H9 (cell line): Measurements from ENCODE around the gene RSAD1. TPM values are rescaled to one million over a fixed set of nuclear protein-coding genes. Genes with fewer than 3 reads are reported as not detected.

Source experiments
- DNase-seq: peaks from one replicate; pipeline ENCODE4 v3.0.0-alpha.2; 2017
- H2AFZ ChIP-seq: one replicate; pipeline ENCODE4 v1.6.1; 2013; ENCODE audit warnings: mild to moderate bottlenecking, low read length, control low read depth, moderate library complexity
- H2AK5ac ChIP-seq: 2 replicates; pipeline ENCODE4 v1.6.1; 2013; ENCODE audit warnings: low read length, control low read depth, mixed read lengths; ENCODE audit not compliant: insufficient read length
- H2BK120ac ChIP-seq: one replicate; pipeline ENCODE4 v1.6.1; 2013; ENCODE audit warnings: low read depth, mild to moderate bottlenecking, low read length, control low read depth, inconsistent platforms; ENCODE audit not compliant: poor library complexity, severe bottlenecking
- H2BK12ac ChIP-seq: 2 replicates; pipeline ENCODE4 v1.6.1; 2013; ENCODE audit warnings: low read length, control low read depth, mixed read lengths, low read depth; ENCODE audit not compliant: insufficient read length
- H2BK15ac ChIP-seq: 2 replicates; pipeline ENCODE4 v1.6.1; 2013; ENCODE audit warnings: low read depth, low read length, control low read depth
- H2BK20ac ChIP-seq: one replicate; pipeline ENCODE4 v1.6.1; 2013; ENCODE audit warnings: low read depth, mild to moderate bottlenecking, low read length, control low read depth, inconsistent platforms; ENCODE audit not compliant: poor library complexity, severe bottlenecking
- H2BK5ac ChIP-seq: 2 replicates; pipeline ENCODE4 v1.6.1; 2013; ENCODE audit warnings: low read length, control low read depth, mixed read lengths; ENCODE audit not compliant: insufficient read length
- H3K14ac ChIP-seq: 2 replicates; pipeline ENCODE4 v1.6.1; 2013; ENCODE audit warnings: low read length, control low read depth; ENCODE audit not compliant: insufficient read depth
- H3K18ac ChIP-seq: 2 replicates; pipeline ENCODE4 v1.6.1; 2013; ENCODE audit warnings: low read depth, mild to moderate bottlenecking, mixed read lengths, low read length, control low read depth; ENCODE audit not compliant: insufficient read length
- H3K23ac ChIP-seq: 2 replicates; pipeline ENCODE4 v1.6.1; 2013; ENCODE audit warnings: low read length, control low read depth, mixed read lengths, low read depth; ENCODE audit not compliant: insufficient read length
- H3K23me2 ChIP-seq: 2 replicates; pipeline ENCODE4 v1.6.1; 2013; ENCODE audit warnings: low read depth, mild to moderate bottlenecking, mixed read lengths, low read length, control low read depth; ENCODE audit not compliant: insufficient read length, poor library complexity, severe bottlenecking
- H3K27ac ChIP-seq: 2 replicates; pipeline ENCODE4 v1.5.1; 2013; ENCODE audit warnings: low read length, control low read depth, mixed read lengths, low read depth; ENCODE audit not compliant: insufficient read length
- H3K27me3 ChIP-seq: 2 replicates; pipeline ENCODE4 v1.6.1; 2013; ENCODE audit warnings: low read length, control low read depth, inconsistent platforms; ENCODE audit not compliant: insufficient read depth
- H3K4ac ChIP-seq: 2 replicates; pipeline ENCODE4 v1.6.1; 2013; ENCODE audit warnings: low read depth, mild to moderate bottlenecking, control low read depth, inconsistent platforms, low read length, moderate library complexity
- H3K4me1 ChIP-seq: 2 replicates; pipeline ENCODE4 v1.6.1; 2013; ENCODE audit warnings: low read length, control low read depth, inconsistent platforms; ENCODE audit not compliant: insufficient read depth
- H3K4me2 ChIP-seq: 2 replicates; pipeline ENCODE4 v1.6.1; 2013; ENCODE audit warnings: low read length, control low read depth, mixed read lengths; ENCODE audit not compliant: insufficient read length, insufficient read depth
- H3K56ac ChIP-seq: 2 replicates; pipeline ENCODE4 v1.6.1; 2013; ENCODE audit warnings: low read depth, mild to moderate bottlenecking, mixed read lengths, low read length, control low read depth; ENCODE audit not compliant: insufficient read length
- H3K79me1 ChIP-seq: 2 replicates; pipeline ENCODE4 v1.6.1; 2013; ENCODE audit warnings: low read depth, mild to moderate bottlenecking, moderate library complexity, low read length, control low read depth, inconsistent platforms; ENCODE audit not compliant: insufficient read depth, poor library complexity, severe bottlenecking
- H3K79me2 ChIP-seq: 2 replicates; pipeline ENCODE4 v1.6.1; 2013; ENCODE audit warnings: low read length, control low read depth, inconsistent platforms; ENCODE audit not compliant: insufficient read depth
- H3K9ac ChIP-seq: 2 replicates; pipeline ENCODE4 v1.6.1; 2013; ENCODE audit warnings: low read length, control low read depth, mixed read lengths; ENCODE audit not compliant: insufficient read length; ENCODE audit errors: extremely low read depth
- H3K9me3 ChIP-seq: one replicate; pipeline ENCODE4 v1.6.1; 2013; ENCODE audit warnings: low read depth, low read length, inconsistent platforms; ENCODE audit not compliant: control insufficient read depth
- H3T11ph ChIP-seq: one replicate; pipeline ENCODE4 v1.6.1; 2013; ENCODE audit warnings: mild to moderate bottlenecking, low read length, control low read depth, inconsistent platforms
- H4K20me1 ChIP-seq: one replicate; pipeline ENCODE4 v1.6.1; 2013; ENCODE audit not compliant: control insufficient read depth, insufficient read length, insufficient read depth
- H4K5ac ChIP-seq: 2 replicates; pipeline ENCODE4 v1.6.1; 2013; ENCODE audit warnings: low read depth, mild to moderate bottlenecking, mixed read lengths, low read length, control low read depth; ENCODE audit not compliant: insufficient read length
- H4K8ac ChIP-seq: replicated peaks from 2 replicates; pipeline ENCODE4 v1.6.1; 2013; ENCODE audit warnings: low read length, control low read depth, mixed read lengths, low read depth; ENCODE audit not compliant: insufficient read length
- H4K91ac ChIP-seq: 2 replicates; pipeline ENCODE4 v1.6.1; 2013; ENCODE audit warnings: low read depth, mild to moderate bottlenecking, moderate library complexity, mixed read lengths, low read length, control low read depth; ENCODE audit not compliant: insufficient read length
- H3K27ac Mint-ChIP-seq, 3 experiments: 2 replicates in 2 of 3; 3 replicates in 1 of 3; pipeline ENCODE4 v1.8.0; 2020 to 2021; ENCODE audit warnings: mixed read lengths in 3 of 3, mild to moderate bottlenecking in 1 of 3, moderate library complexity in 1 of 3
- H3K27me3 Mint-ChIP-seq: 2 replicates; pipeline ENCODE4 v1.8.0; 2021; ENCODE audit warnings: low read depth, mild to moderate bottlenecking, moderate library complexity, mixed read lengths
- H3K36me3 Mint-ChIP-seq, 3 experiments: 2 replicates in 2 of 3; 3 replicates in 1 of 3; pipeline ENCODE4 v1.8.0; 2020 to 2021; ENCODE audit warnings: low read depth in 3 of 3, mixed read lengths in 3 of 3; ENCODE audit not compliant: insufficient read depth in 1 of 3
- H3K4me1 Mint-ChIP-seq, 2 experiments: 2 replicates each; pipeline ENCODE4 v1.8.0; 2020; ENCODE audit warnings: mixed read lengths in 2 of 2
- H3K4me3 Mint-ChIP-seq, 2 experiments: 2 replicates in 1 of 2; 3 replicates in 1 of 2; pipeline ENCODE4 v1.8.0; 2020 to 2021; ENCODE audit warnings: mild to moderate bottlenecking in 2 of 2, mixed read lengths in 2 of 2, moderate library complexity in 1 of 2
- H3K9me3 Mint-ChIP-seq, 2 experiments: 2 replicates in 1 of 2; 3 replicates in 1 of 2; pipeline ENCODE4 v1.8.0; 2020; ENCODE audit warnings: mild to moderate bottlenecking in 2 of 2, mixed read lengths in 2 of 2, moderate library complexity in 1 of 2
- WGBS: extraction: QIAGEN DNeasy Blood & Tissue Kit; methylation state at CpG from one replicate; pipeline ENCODE4 v1.1.7; 2013; ENCODE audit warnings: missing lambda C conversion rate, low lambda C conversion rate, mixed read lengths; ENCODE audit not compliant: insufficient read length; ENCODE audit errors: extremely low coverage; 5-methylcytosine and 5-hydroxymethylcytosine counted together
- total RNA-seq: library from RNA; stranded (reverse); gene quantifications from 2 replicates; pipeline ENCODE4 v1.2.1, GENCODE V29; 2021
- TF ChIP-seq, protein P1 (sequence below): fragments of 200-600 bp; sonication (generic); conservative IDR thresholded peaks from 3 replicates; pipeline ENCODE4 v1.8.0; 2021; ENCODE audit warnings: antibody characterized with exemption, mild to moderate bottlenecking

The RSAD1 gene
- total RNA-seq, 1 experiment from 2014 or later: 27.9 TPM

- H3K23me2 ChIP-seq: peaks cover 4% of the 10 kb centered on the region
- Mint-ChIP-seq H3K4me3 (no peak overlapping the region), H3K9me3 (no peaks in the 10 kb centered on the region), H3K27ac (peak overlapping the region in 2 of 3 experiments; percentile 1 to 28; a peak in 1 of 7 replicates), H3K27me3 (peaks cover 3% of the 10 kb centered on the region; the same call in 1 of the 2 replicates), H3K4me1 (no peaks in the 10 kb centered on the region), H3K36me3 (peaks cover 0 to 4% (median 2%) of the 10 kb centered on the region in 3 experiments; a peak in 3 of 7 replicates)
- no peak overlapping the region for H2BK12ac ChIP-seq
- H2BK5ac ChIP-seq: no peak overlapping the region
- no peaks in the 10 kb centered on the region for H3K79me1 ChIP-seq
- H3K9me3 ChIP-seq: no peaks in the 10 kb centered on the region
- no peak for DNase-seq
- no peak overlapping the region for H4K8ac ChIP-seq
- no peaks in the 10 kb centered on the region for H3K4me1 ChIP-seq
- H2BK120ac ChIP-seq: no peak overlapping the region
- no peak overlapping the region for H3K9ac ChIP-seq
- H2AK5ac ChIP-seq: no peak overlapping the region
- no peak overlapping the region for H4K5ac ChIP-seq
- no peak overlapping the region for H4K91ac ChIP-seq
- H3T11ph ChIP-seq: no peak overlapping the region
- no peaks in the 10 kb centered on the region for H4K20me1 ChIP-seq
- no peak overlapping the region for H3K27ac ChIP-seq
- H3K79me2 ChIP-seq: no peaks in the 10 kb centered on the region
- TF ChIP-seq, protein P1, sequence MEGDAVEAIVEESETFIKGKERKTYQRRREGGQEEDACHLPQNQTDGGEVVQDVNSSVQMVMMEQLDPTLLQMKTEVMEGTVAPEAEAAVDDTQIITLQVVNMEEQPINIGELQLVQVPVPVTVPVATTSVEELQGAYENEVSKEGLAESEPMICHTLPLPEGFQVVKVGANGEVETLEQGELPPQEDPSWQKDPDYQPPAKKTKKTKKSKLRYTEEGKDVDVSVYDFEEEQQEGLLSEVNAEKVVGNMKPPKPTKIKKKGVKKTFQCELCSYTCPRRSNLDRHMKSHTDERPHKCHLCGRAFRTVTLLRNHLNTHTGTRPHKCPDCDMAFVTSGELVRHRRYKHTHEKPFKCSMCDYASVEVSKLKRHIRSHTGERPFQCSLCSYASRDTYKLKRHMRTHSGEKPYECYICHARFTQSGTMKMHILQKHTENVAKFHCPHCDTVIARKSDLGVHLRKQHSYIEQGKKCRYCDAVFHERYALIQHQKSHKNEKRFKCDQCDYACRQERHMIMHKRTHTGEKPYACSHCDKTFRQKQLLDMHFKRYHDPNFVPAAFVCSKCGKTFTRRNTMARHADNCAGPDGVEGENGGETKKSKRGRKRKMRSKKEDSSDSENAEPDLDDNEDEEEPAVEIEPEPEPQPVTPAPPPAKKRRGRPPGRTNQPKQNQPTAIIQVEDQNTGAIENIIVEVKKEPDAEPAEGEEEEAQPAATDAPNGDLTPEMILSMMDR: no peak
- H2BK20ac ChIP-seq: no peak overlapping the region
- H3K4ac ChIP-seq: no peak overlapping the region
- no peak overlapping the region for H3K18ac ChIP-seq
- no peak overlapping the region for H3K4me2 ChIP-seq
- H2AFZ ChIP-seq: no peak overlapping the region
- H3K23ac ChIP-seq: no peak overlapping the region
- no peak overlapping the region for H3K56ac ChIP-seq
- H2BK15ac ChIP-seq: no peak overlapping the region
- whole genome bisulfite sequencing: no CpG with 5 or more reads among the region's 14 CpGs
- no peaks in the 10 kb centered on the region for H3K27me3 ChIP-seq
- no peak overlapping the region for H3K14ac ChIP-seq
These were observed 17.0 kb upstream of the RSAD1 start for GRCh38 chr17:50461550-50462132.
